ENCODE measurements around the gene PPP6R3. TPM values are rescaled to one million over a fixed set of nuclear protein-coding genes. Genes with fewer than 3 reads are reported as not detected.

PPP6R3 gene
- total and polyA plus RNA-seq, 2 donors (not counting 3 experiments of a cell fraction or from before 2014, with no cell fraction given), result 31.7 to 98.8 TPM

GRCh38 chr11:68552542-68552941, 92.0 kb downstream of the PPP6R3 start:
- dilution Hi-C loops (cut with MboI; ENCODE audit: extremely low pct_ligation_motif_present, low sequenced_read_pairs) (no loop called here), intact Hi-C loops (cut with micrococcal nuclease) (no loop called here)
- H3K79me2 ChIP-seq (ENCODE audit: control insufficient read depth, insufficient read depth, low read length), result peaks cover 22% of the 10 kb centered on the region
- no peak for TF ChIP-seq FOS (IDR thresholded peaks at IDR 0.05; ENCODE audit: borderline replicate concordance, insufficient read depth, low read length)
- no peak for TF ChIP-seq EZH2 (IDR thresholded peaks at IDR 0.05; ENCODE audit: borderline replicate concordance, low read depth, low read length, severe bottlenecking)
- no peak for TF ChIP-seq POLR2AphosphoS5 (IDR thresholded peaks at IDR 0.05; ENCODE audit: insufficient read depth, low read depth, low read length)
- TF ChIP-seq GATA2 (IDR thresholded peaks at IDR 0.05; ENCODE audit: insufficient read depth, insufficient read length, low read depth, low read length), result no peak
- no peak for TF ChIP-seq CTCF (IDR thresholded peaks at IDR 0.05; ENCODE audit: extremely low read depth in 1 of 2, insufficient read depth in 1 of 2, low read depth in 1 of 2, low read length in 2 of 2)
- TF ChIP-seq JUN (IDR thresholded peaks at IDR 0.05; ENCODE audit: borderline replicate concordance, insufficient read depth, insufficient read length, low read depth), result no peak
- TF ChIP-seq POLR2A (IDR thresholded peaks at IDR 0.05; ENCODE audit: low read depth, low read length), result no peak
- no peak for TF ChIP-seq MYC (IDR thresholded peaks at IDR 0.05; ENCODE audit: low read depth, low read length)
- TF ChIP-seq, protein P1, sequence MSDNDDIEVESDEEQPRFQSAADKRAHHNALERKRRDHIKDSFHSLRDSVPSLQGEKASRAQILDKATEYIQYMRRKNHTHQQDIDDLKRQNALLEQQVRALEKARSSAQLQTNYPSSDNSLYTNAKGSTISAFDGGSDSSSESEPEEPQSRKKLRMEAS (IDR thresholded peaks at IDR 0.05; ENCODE audit: insufficient read depth, insufficient read length), result no peak
- H3K4me3 ChIP-seq (replicated peaks in 1 of 3; ENCODE audit: insufficient read depth in 1 of 3, low read depth in 1 of 3, low read length in 3 of 3), result no peak overlapping the region
- H3K36me3 ChIP-seq (ENCODE audit: control insufficient read depth in 2 of 2, extremely low read depth in 1 of 2, insufficient read depth in 2 of 2, low read length in 2 of 2), result peaks cover 4 to 11% of the 10 kb centered on the region in 2 experiments
- peaks cover 3% of the 10 kb centered on the region for H4K20me1 ChIP-seq (replicated peaks; ENCODE audit: control insufficient read depth, extremely low read depth, insufficient read depth, low read length)
- no peaks in the 10 kb centered on the region for H3K27me3 ChIP-seq (ENCODE audit: control insufficient read depth in 2 of 2, insufficient read depth in 2 of 2, low read length in 2 of 2)
- no peaks in the 10 kb centered on the region for H3K9me3 ChIP-seq (replicated peaks; ENCODE audit: control insufficient read depth, insufficient read depth, low read length)
- FAIRE-seq, result no peak
- ChIA-PET CTCF (interaction anchor here (0.7 kb wide), 1 partner anchor 447 kb away, joined by 3 read pairs; no protein-coding TSS in a partner anchor), POLR2A (no interaction called here)
- H2AFZ ChIP-seq (ENCODE audit: low read depth, low read length), result no peak overlapping the region
- DNase-seq (ENCODE audit: low read depth, low spot score), result no peak
- H3K4me1 ChIP-seq (ENCODE audit: control insufficient read depth, extremely low read depth, insufficient read depth, low read length), result peaks cover 17% of the 10 kb centered on the region
- H3K27ac ChIP-seq (ENCODE audit: insufficient read depth, low read depth, low read length), result no peak overlapping the region
- H3K9ac ChIP-seq (replicated peaks; ENCODE audit: extremely low read depth, insufficient read depth, low read length), result no peak overlapping the region
- no peaks in the 10 kb centered on the region for H3K9me1 ChIP-seq (replicated peaks; ENCODE audit: control insufficient read depth, extremely low read depth, insufficient read depth, low read length)
- no TSS peak for BruUV-seq (replicated peaks)
- H3K4me2 ChIP-seq (ENCODE audit: insufficient read depth, low read length), result no peak overlapping the region

Measured in endothelial cell of umbilical vein (primary cell).